Activated CD4-positive, alpha-beta memory T cell treated with anti-CD3 and anti-CD28 coated beads for 36 hours (primary cell): ENCODE data around the gene KRT85. TPM values are rescaled to one million over a fixed set of nuclear protein-coding genes. Genes with fewer than 3 reads are reported as not detected.
"Not testable (repeated sequence)": the region's sequence is repeated elsewhere in the genome, so short reads cannot be mapped to it uniquely, and the experiment has no call there.

Experiments used
- CTCF ChIA-PET: fragments of 350-600 bp; sonication (Branson Sonifier 250); formaldehyde crosslinking; loops from one replicate; lab custom pipeline; 2021; ENCODE audit warnings: antibody characterized with exemption, inconsistent platforms; lab: Charles Lee
- POLR2A ChIA-PET: fragments of 350-600 bp; sonication (Branson Sonifier 250); formaldehyde crosslinking; loops from one replicate; lab custom pipeline; 2021; ENCODE audit warnings: antibody characterized with exemption; lab: Charles Lee
- DNase-seq: peaks from one replicate; pipeline ENCODE4 v3.0.0-alpha.2; 2020
- H3K27ac Mint-ChIP-seq: one replicate; pipeline ENCODE4 v1.8.0; 2021; ENCODE audit warnings: mixed read lengths
- H3K27me3 Mint-ChIP-seq: one replicate; pipeline ENCODE4 v1.8.0; 2021; ENCODE audit warnings: mixed read lengths
- H3K36me3 Mint-ChIP-seq: one replicate; pipeline ENCODE4 v1.8.0; 2021; ENCODE audit warnings: mixed read lengths
- H3K4me1 Mint-ChIP-seq: one replicate; pipeline ENCODE4 v1.8.0; 2021; ENCODE audit warnings: low read depth, mixed read lengths
- H3K4me3 Mint-ChIP-seq: one replicate; pipeline ENCODE4 v1.8.0; 2021; ENCODE audit warnings: mild to moderate bottlenecking, mixed read lengths
- H3K9me3 Mint-ChIP-seq: one replicate; pipeline ENCODE4 v1.8.0; 2021; ENCODE audit warnings: mixed read lengths
- intact Hi-C: fragments of 100-400 bp; cut with micrococcal nuclease; formaldehyde crosslinking; loops from one replicate; pipeline ENCODE4 v1.15.1; 2023
- total RNA-seq, 2 experiments: library from RNA; stranded (reverse); gene quantifications; one replicate each; pipeline ENCODE4 v1.2.3, GENCODE V29; 2021

KRT85 gene
- not detected for total RNA-seq

GRCh38 chr12:52366738-52367485 lies at the start of gene KRT85:
KRT85 (minus strand) TSS chr12:52367481; CDS start chr12:52367405, 76 bp downstream.
- no peak within 1 kb of the TSS for H3K27ac Mint-ChIP-seq
- no peak within 1 kb of the TSS for H3K4me3 Mint-ChIP-seq
- H3K4me1 Mint-ChIP-seq, result no peaks in the 10 kb centered on the region
- no peak for DNase-seq
- POLR2A ChIA-PET, result no interaction called here
- CTCF ChIA-PET, result interaction anchor here (2.4 kb wide), 1 partner anchor 518 kb away, joined by 10 read pairs; no protein-coding TSS in a partner anchor
- H3K36me3 Mint-ChIP-seq, result no peaks in the 10 kb centered on the region
- H3K9me3 Mint-ChIP-seq, result no peaks in the 10 kb centered on the region
- H3K27me3 Mint-ChIP-seq, result peaks cover 7% of the 10 kb centered on the region
- intact Hi-C loops, result no loop called here

GRCh38 chr12:52416795-52417194 lies 49.5 kb upstream of the KRT85 start:
- no peaks in the 10 kb centered on the region for H3K4me1 Mint-ChIP-seq
- H3K27ac Mint-ChIP-seq, result no peak overlapping the region
- intact Hi-C loops, result no loop called here
- H3K9me3 Mint-ChIP-seq, result no peaks in the 10 kb centered on the region
- CTCF ChIA-PET, result no interaction called here
- DNase-seq, result no peak
- POLR2A ChIA-PET, result no interaction called here
- no peaks in the 10 kb centered on the region for H3K36me3 Mint-ChIP-seq
- H3K27me3 Mint-ChIP-seq, result peaks cover 8% of the 10 kb centered on the region
- no peak overlapping the region for H3K4me3 Mint-ChIP-seq

- no peaks in the 10 kb centered on the region for H3K9me3 Mint-ChIP-seq
- POLR2A ChIA-PET, result no interaction called here
- intact Hi-C loops, result no loop called here
- peaks cover 4% of the 10 kb centered on the region for H3K27me3 Mint-ChIP-seq
- no peak for DNase-seq
- H3K4me1 Mint-ChIP-seq, result no peaks in the 10 kb centered on the region
- H3K36me3 Mint-ChIP-seq, result no peaks in the 10 kb centered on the region
- no peak overlapping the region for H3K27ac Mint-ChIP-seq
- CTCF ChIA-PET, result no interaction called here
- H3K4me3 Mint-ChIP-seq, result no peak overlapping the region
Measured at GRCh38 chr12:52415870-52416750, 48.8 kb upstream of the KRT85 start.

GRCh38 chr12:52414936-52415335 lies 47.7 kb upstream of the KRT85 start:
- POLR2A ChIA-PET, result no interaction called here
- Mint-ChIP-seq H3K36me3 (no peaks in the 10 kb centered on the region), H3K9me3 (no peaks in the 10 kb centered on the region), H3K4me3 (no peak overlapping the region), H3K4me1 (no peaks in the 10 kb centered on the region), H3K27me3 (peaks cover 4% of the 10 kb centered on the region), H3K27ac (no peak overlapping the region)
- intact Hi-C loops, result no loop called here
- DNase-seq, result no peak
- CTCF ChIA-PET, result no interaction called here

- H3K9me3 Mint-ChIP-seq, result no peaks in the 10 kb centered on the region
- DNase-seq, result no peak
- H3K27me3 Mint-ChIP-seq, result peaks cover 4% of the 10 kb centered on the region
- no peak overlapping the region for H3K4me3 Mint-ChIP-seq
- intact Hi-C loops, result no loop called here
- H3K27ac Mint-ChIP-seq, result no peak overlapping the region
- no peaks in the 10 kb centered on the region for H3K4me1 Mint-ChIP-seq
- ChIA-PET CTCF (interaction anchor here (1.3 kb wide), 1 partner anchor 466 kb away, joined by 4 read pairs; no protein-coding TSS in a partner anchor), POLR2A (no interaction called here)
- H3K36me3 Mint-ChIP-seq, result no peaks in the 10 kb centered on the region
Measured at GRCh38 chr12:52413782-52414345, 46.6 kb upstream of the KRT85 start.

GRCh38 chr12:52413202-52413601 lies 45.9 kb upstream of the KRT85 start:
- Mint-ChIP-seq H3K9me3 (no peaks in the 10 kb centered on the region), H3K36me3 (no peaks in the 10 kb centered on the region), H3K4me1 (no peaks in the 10 kb centered on the region), H3K27me3 (peaks cover 8% of the 10 kb centered on the region), H3K4me3 (no peak overlapping the region), H3K27ac (no peak overlapping the region)
- DNase-seq, result no peak
- intact Hi-C loops, result no loop called here
- ChIA-PET POLR2A (no interaction called here), CTCF (interaction anchor here (1.3 kb wide), 1 partner anchor 467 kb away, joined by 4 read pairs; no protein-coding TSS in a partner anchor)

GRCh38 chr12:52411815-52412214 lies 44.5 kb upstream of the KRT85 start:
- no peaks in the 10 kb centered on the region for H3K9me3 Mint-ChIP-seq
- no peak overlapping the region for H3K4me3 Mint-ChIP-seq

GRCh38 chr12:52410589-52411248 lies 43.4 kb upstream of the KRT85 start:
- H3K9me3 Mint-ChIP-seq, H3K27me3 Mint-ChIP-seq, H3K4me1 Mint-ChIP-seq, H3K36me3 Mint-ChIP-seq, CTCF ChIA-PET, intact Hi-C loops, H3K4me3 Mint-ChIP-seq, H3K27ac Mint-ChIP-seq, POLR2A ChIA-PET, DNase-seq: not testable (repeated sequence)

More at GRCh38 chr12:52411815-52412214, 44.5 kb upstream of the KRT85 start:
- no peaks in the 10 kb centered on the region for H3K36me3 Mint-ChIP-seq
- DNase-seq, result no peak
- H3K4me1 Mint-ChIP-seq, result no peaks in the 10 kb centered on the region
- H3K27ac Mint-ChIP-seq, result no peak overlapping the region
- intact Hi-C loops, result no loop called here
- H3K27me3 Mint-ChIP-seq, result peaks cover 8% of the 10 kb centered on the region
- POLR2A ChIA-PET, result interaction anchor here (0.6 kb wide), 1 partner anchor 37 kb away, joined by 3 read pairs; no protein-coding TSS in a partner anchor
- CTCF ChIA-PET, result no interaction called here

GRCh38 chr12:52407918-52408317 lies 40.6 kb upstream of the KRT85 start:
- Mint-ChIP-seq H3K27me3 (peaks cover 4% of the 10 kb centered on the region), H3K9me3 (no peaks in the 10 kb centered on the region), H3K36me3 (no peaks in the 10 kb centered on the region), H3K27ac (no peak overlapping the region), H3K4me3 (no peak overlapping the region), H3K4me1 (no peaks in the 10 kb centered on the region)
- POLR2A ChIA-PET, result no interaction called here
- CTCF ChIA-PET, result no interaction called here
- DNase-seq, result no peak
- intact Hi-C loops, result no loop called here

GRCh38 chr12:52405922-52406385 lies 38.7 kb upstream of the KRT85 start, which contains the start of gene KRT82:
KRT82 (minus strand) TSS chr12:52406335; CDS start chr12:52406277, 58 bp downstream.
- no peak for DNase-seq
- H3K4me3 Mint-ChIP-seq, result no peak within 1 kb of the TSS
- ChIA-PET CTCF (no interaction called here), POLR2A (no interaction called here)
- H3K27me3 Mint-ChIP-seq, result peaks cover 4% of the 10 kb centered on the region
- no peaks in the 10 kb centered on the region for H3K4me1 Mint-ChIP-seq
- intact Hi-C loops, result no loop called here
- H3K9me3 Mint-ChIP-seq, result no peaks in the 10 kb centered on the region
- H3K27ac Mint-ChIP-seq, result no peak within 1 kb of the TSS
- no peaks in the 10 kb centered on the region for H3K36me3 Mint-ChIP-seq

GRCh38 chr12:52404951-52405350 lies 37.7 kb upstream of the KRT85 start:
- DNase-seq, result no peak
- no peaks in the 10 kb centered on the region for H3K4me1 Mint-ChIP-seq
- POLR2A ChIA-PET, result no interaction called here
- H3K9me3 Mint-ChIP-seq, result no peaks in the 10 kb centered on the region
- peaks cover 4% of the 10 kb centered on the region for H3K27me3 Mint-ChIP-seq
- H3K4me3 Mint-ChIP-seq, result no peak overlapping the region
- no peak overlapping the region for H3K27ac Mint-ChIP-seq
- CTCF ChIA-PET, result no interaction called here
- no peaks in the 10 kb centered on the region for H3K36me3 Mint-ChIP-seq
- intact Hi-C loops, result no loop called here
